ENCODE data around the gene CIZ1.

CIZ1 gene

DNA sequence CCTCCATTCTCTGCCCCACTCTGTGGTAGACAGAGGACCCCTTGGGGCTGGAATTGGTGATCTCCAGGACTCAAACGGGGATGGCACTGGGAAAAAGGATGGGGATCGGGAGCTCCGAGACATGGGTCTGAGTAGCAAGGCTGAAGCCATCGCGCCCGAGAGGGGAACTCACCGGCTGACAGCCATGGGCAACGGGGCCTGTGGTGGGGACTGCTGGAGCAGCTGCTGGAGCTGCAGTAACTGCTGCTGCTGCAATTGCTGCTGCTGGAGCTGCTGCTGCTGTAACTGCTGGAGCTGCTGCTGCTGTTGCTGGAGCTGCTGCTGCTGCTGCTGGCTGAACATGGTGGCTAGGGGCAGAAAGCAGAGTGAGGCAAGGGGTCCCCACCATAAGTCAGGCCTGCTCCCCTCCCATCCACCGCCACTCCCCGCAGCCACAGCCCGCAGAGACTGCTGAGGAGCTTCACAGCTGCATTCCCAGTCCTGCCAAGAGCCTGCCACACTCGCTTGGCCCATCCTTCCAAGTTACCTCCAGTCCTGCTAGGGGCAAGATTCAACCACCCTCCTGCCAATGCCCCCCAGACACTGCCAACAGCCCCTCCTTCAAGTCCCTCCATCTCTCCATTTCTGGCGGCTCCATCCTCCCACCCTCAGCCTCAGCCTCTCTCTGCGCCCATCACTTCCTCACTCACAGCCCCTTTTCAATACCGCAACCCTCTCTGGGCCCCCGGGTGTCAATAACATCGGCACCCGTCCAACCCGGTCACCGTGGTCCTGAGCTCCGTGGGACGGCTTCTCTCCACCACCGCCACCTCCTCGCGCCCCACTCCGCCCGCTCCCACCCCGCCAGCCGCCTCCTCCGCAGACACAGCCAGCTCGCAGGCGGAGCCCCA lies 611 bp downstream of the CIZ1 start:
- Histone ChIP-seq H3K9me3 (ENCODE audit: control insufficient read depth, insufficient read depth, low read length) (no peaks in the 10 kb centered on the region), H3K79me2 (ENCODE audit: control insufficient read depth, low read length) (peaks cover 17% of the 10 kb centered on the region), H4K20me1 (ENCODE audit: control insufficient read depth, insufficient read depth, low read depth, low read length) (no peaks in the 10 kb centered on the region), H3K9me2 (replicated peaks; ENCODE audit: control insufficient read depth, low read length) (no peaks in the 10 kb centered on the region), H3K36me3 (ENCODE audit: control insufficient read depth, low read length) (peaks cover 27% of the 10 kb centered on the region), H3K27me3 (ENCODE audit: control insufficient read depth, low read length) (no peaks in the 10 kb centered on the region), H3K4me3 (ENCODE audit: low read length) (peak overlapping the region; percentile 86), H3K4me1 (ENCODE audit: control insufficient read depth, low read length) (peaks cover 10% of the 10 kb centered on the region), H3K27ac (ENCODE audit: low read depth, low read length) (peak overlapping the region; percentile 51), H3F3A (ENCODE audit: control insufficient read depth, insufficient read depth) (peaks cover 3% of the 10 kb centered on the region), H3K4me2 (ENCODE audit: low read length) (peak overlapping the region; percentile 94)
- TF ChIP-seq EZH2phosphoT487 (IDR thresholded peaks at IDR 0.05; ENCODE audit: borderline replicate concordance, low read length), result no peak
- TF ChIP-seq, protein P1, sequence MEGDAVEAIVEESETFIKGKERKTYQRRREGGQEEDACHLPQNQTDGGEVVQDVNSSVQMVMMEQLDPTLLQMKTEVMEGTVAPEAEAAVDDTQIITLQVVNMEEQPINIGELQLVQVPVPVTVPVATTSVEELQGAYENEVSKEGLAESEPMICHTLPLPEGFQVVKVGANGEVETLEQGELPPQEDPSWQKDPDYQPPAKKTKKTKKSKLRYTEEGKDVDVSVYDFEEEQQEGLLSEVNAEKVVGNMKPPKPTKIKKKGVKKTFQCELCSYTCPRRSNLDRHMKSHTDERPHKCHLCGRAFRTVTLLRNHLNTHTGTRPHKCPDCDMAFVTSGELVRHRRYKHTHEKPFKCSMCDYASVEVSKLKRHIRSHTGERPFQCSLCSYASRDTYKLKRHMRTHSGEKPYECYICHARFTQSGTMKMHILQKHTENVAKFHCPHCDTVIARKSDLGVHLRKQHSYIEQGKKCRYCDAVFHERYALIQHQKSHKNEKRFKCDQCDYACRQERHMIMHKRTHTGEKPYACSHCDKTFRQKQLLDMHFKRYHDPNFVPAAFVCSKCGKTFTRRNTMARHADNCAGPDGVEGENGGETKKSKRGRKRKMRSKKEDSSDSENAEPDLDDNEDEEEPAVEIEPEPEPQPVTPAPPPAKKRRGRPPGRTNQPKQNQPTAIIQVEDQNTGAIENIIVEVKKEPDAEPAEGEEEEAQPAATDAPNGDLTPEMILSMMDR (IDR thresholded peaks at IDR 0.05; ENCODE audit: low read depth, low read length, poor library complexity, severe bottlenecking), result no peak

DNA sequence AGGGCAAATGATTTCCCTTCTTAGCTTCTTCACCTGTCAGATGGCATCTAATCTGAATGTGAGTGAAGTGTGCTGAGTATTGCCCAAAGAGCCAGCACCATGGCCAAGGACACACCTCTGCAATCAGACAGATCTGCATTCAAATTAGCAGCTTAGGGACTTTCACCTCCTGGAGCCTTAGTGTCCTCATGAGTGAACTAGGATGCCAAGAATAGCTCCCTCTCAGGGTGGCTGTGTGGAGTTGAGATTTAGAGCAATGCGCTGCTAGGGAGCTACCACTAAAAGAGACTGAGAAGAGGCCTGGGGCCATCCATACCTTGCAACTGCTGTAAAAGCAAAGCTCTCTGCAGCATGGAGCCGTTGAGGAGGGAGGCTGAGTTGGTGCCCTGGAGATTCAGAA lies 1.4 kb downstream of the CIZ1 start:
- Histone ChIP-seq H3K4me1 (ENCODE audit: control insufficient read depth, low read length) (peaks cover 10% of the 10 kb centered on the region), H4K20me1 (ENCODE audit: control insufficient read depth, insufficient read depth, low read depth, low read length) (no peaks in the 10 kb centered on the region), H3K9me3 (ENCODE audit: control insufficient read depth, insufficient read depth, low read length) (no peaks in the 10 kb centered on the region), H3K4me3 (ENCODE audit: low read length) (peak overlapping the region; percentile 86), H3K4me2 (ENCODE audit: low read length) (peak overlapping the region; percentile 94), H3F3A (ENCODE audit: control insufficient read depth, insufficient read depth) (peaks cover 3% of the 10 kb centered on the region), H3K36me3 (ENCODE audit: control insufficient read depth, low read length) (peaks cover 35% of the 10 kb centered on the region), H3K27me3 (ENCODE audit: control insufficient read depth, low read length) (no peaks in the 10 kb centered on the region), H3K27ac (ENCODE audit: low read depth, low read length) (no peak overlapping the region), H3K9me2 (replicated peaks; ENCODE audit: control insufficient read depth, low read length) (no peaks in the 10 kb centered on the region), H3K79me2 (ENCODE audit: control insufficient read depth, low read length) (peaks cover 17% of the 10 kb centered on the region)
- TF ChIP-seq EZH2phosphoT487 (IDR thresholded peaks at IDR 0.05; ENCODE audit: borderline replicate concordance, low read length), result no peak
- TF ChIP-seq, protein P1 (IDR thresholded peaks at IDR 0.05; ENCODE audit: low read depth, low read length, poor library complexity, severe bottlenecking), result no peak

DNA sequence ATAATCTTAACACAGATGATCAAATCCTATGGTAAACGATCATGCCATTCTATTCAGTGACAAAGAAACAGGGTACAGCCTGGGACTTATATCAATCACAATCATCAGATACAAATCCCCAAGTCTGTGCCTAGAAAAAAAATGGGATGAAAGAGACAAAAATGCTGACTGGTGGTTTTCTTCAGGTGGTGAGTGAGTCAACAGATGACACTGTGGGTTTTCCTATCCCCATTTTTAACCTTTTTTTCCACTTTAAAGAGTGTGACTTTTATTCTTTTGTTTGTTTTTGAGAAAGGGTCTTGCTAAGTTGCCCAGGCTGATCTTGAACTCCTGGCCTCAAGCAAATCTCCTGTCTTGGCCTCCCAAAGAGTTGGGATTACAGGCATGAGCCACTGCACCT lies 3.2 kb downstream of the CIZ1 start:
- Histone ChIP-seq H3F3A (ENCODE audit: control insufficient read depth, insufficient read depth) (no peaks in the 10 kb centered on the region; the same call in 1 of the 2 replicates), H3K4me1 (ENCODE audit: control insufficient read depth, low read length) (peaks cover 10% of the 10 kb centered on the region), H3K36me3 (ENCODE audit: control insufficient read depth, low read length) (peaks cover 45% of the 10 kb centered on the region), H4K20me1 (ENCODE audit: control insufficient read depth, insufficient read depth, low read depth, low read length) (no peaks in the 10 kb centered on the region), H3K79me2 (ENCODE audit: control insufficient read depth, low read length) (peaks cover 17% of the 10 kb centered on the region), H3K9me3 (ENCODE audit: control insufficient read depth, insufficient read depth, low read length) (no peaks in the 10 kb centered on the region), H3K4me2 (ENCODE audit: low read length) (no peak overlapping the region), H3K4me3 (ENCODE audit: low read length) (no peak overlapping the region), H3K27ac (ENCODE audit: low read depth, low read length) (no peak overlapping the region), H3K27me3 (ENCODE audit: control insufficient read depth, low read length) (no peaks in the 10 kb centered on the region), H3K9me2 (replicated peaks; ENCODE audit: control insufficient read depth, low read length) (no peaks in the 10 kb centered on the region)
- TF ChIP-seq, protein P1 (IDR thresholded peaks at IDR 0.05; ENCODE audit: low read depth, low read length, poor library complexity, severe bottlenecking), result no peak
- no peak for TF ChIP-seq EZH2phosphoT487 (IDR thresholded peaks at IDR 0.05; ENCODE audit: borderline replicate concordance, low read length)

All from DOHH2 (cell line).